ENCODE results near the gene GRHL3. TPM values are rescaled to one million over a fixed set of nuclear protein-coding genes. Genes with fewer than 3 reads are reported as not detected.

Gene GRHL3
- total RNA-seq, 1 donor from 2014 or later = 1.5 TPM

DNA sequence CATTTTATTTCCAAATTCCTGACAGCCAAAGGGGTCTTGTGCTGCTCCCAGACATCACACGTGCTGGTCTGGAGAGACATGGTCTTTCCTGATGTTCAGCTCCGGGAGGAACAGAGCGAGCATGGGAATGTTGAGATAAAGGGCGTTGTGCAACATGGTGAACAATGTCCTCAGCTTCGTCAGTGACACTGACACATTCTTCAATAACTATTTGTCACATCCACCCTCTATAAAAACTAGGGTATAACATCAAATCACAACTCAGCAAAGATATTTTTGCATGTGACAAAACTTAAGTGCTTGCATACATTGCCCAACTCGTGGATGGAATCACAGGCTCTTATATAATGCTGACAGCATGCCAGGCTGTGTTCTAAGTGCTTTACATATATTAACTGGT lies 42.4 kb upstream of the GRHL3 start:
- no peaks in the 10 kb centered on the region for H3K36me3 ChIP-seq
- peaks cover 11% of the 10 kb centered on the region for H3K9me3 Mint-ChIP-seq
- DNase-seq (ENCODE audit: low spot score) = no peak
- H3K79me2 ChIP-seq (ENCODE audit: low read depth) = no peaks in the 10 kb centered on the region
- no peaks in the 10 kb centered on the region for H3K4me1 Mint-ChIP-seq
- no peak overlapping the region for H3K27ac ChIP-seq
- no peaks in the 10 kb centered on the region for H3K4me1 ChIP-seq
- no peaks in the 10 kb centered on the region for H4K20me1 ChIP-seq (ENCODE audit: low read depth)
- H3K36me3 Mint-ChIP-seq = no peaks in the 10 kb centered on the region
- no peak overlapping the region for H3K9ac ChIP-seq
- H3K27ac Mint-ChIP-seq = no peak overlapping the region
- no peak overlapping the region for H3K4me3 ChIP-seq
- H3K27me3 ChIP-seq = no peaks in the 10 kb centered on the region
- TF ChIP-seq EZH2phosphoT487 (IDR thresholded peaks at IDR 0.05) = no peak
- TF ChIP-seq CTCF (IDR thresholded peaks at IDR 0.05) = no peak
- TF ChIP-seq EZH2 (IDR thresholded peaks at IDR 0.05) = no peak
- H3K9me3 ChIP-seq (ENCODE audit: low read depth) = no peaks in the 10 kb centered on the region
- no peaks in the 10 kb centered on the region for H3F3A ChIP-seq (ENCODE audit: low read depth)
- H2AFZ ChIP-seq (replicated peaks) = no peak overlapping the region
- H3K4me3 Mint-ChIP-seq = no peak overlapping the region
- no peak overlapping the region for H3K4me2 ChIP-seq
- peaks cover 10% of the 10 kb centered on the region for H3K27me3 Mint-ChIP-seq (ENCODE audit: insufficient read depth, low read depth)

- no peaks in the 10 kb centered on the region for H3F3A ChIP-seq (ENCODE audit: low read depth)
- Mint-ChIP-seq H3K27ac (no peak overlapping the region), H3K4me3 (no peak overlapping the region), H3K4me1 (no peaks in the 10 kb centered on the region), H3K9me3 (peaks cover 4% of the 10 kb centered on the region), H3K36me3 (no peaks in the 10 kb centered on the region), H3K27me3 (ENCODE audit: insufficient read depth, low read depth) (peaks cover 10% of the 10 kb centered on the region)
- H3K4me1 ChIP-seq = no peaks in the 10 kb centered on the region
- H3K27ac ChIP-seq = no peak overlapping the region
- H3K9me3 ChIP-seq (ENCODE audit: low read depth) = no peaks in the 10 kb centered on the region
- no peak overlapping the region for H2AFZ ChIP-seq (replicated peaks)
- H3K4me2 ChIP-seq = no peak overlapping the region
- TF ChIP-seq EZH2 (IDR thresholded peaks at IDR 0.05) = no peak
- TF ChIP-seq CTCF (IDR thresholded peaks at IDR 0.05) = no peak
- no peak overlapping the region for H3K4me3 ChIP-seq
- H3K79me2 ChIP-seq (ENCODE audit: low read depth) = no peaks in the 10 kb centered on the region
- no peaks in the 10 kb centered on the region for H3K36me3 ChIP-seq
- H4K20me1 ChIP-seq (ENCODE audit: low read depth) = no peaks in the 10 kb centered on the region
- H3K27me3 ChIP-seq = no peaks in the 10 kb centered on the region
- DNase-seq (ENCODE audit: low spot score) = no peak
- no peak overlapping the region for H3K9ac ChIP-seq
These were observed 41.6 kb upstream of the GRHL3 start for GRCh38 chr1:24277420-24278169.

GRCh38 chr1:24278726-24279125 lies 40.4 kb upstream of the GRHL3 start:
- Histone ChIP-seq H3F3A (ENCODE audit: low read depth) (no peaks in the 10 kb centered on the region), H3K79me2 (ENCODE audit: low read depth) (no peaks in the 10 kb centered on the region), H4K20me1 (ENCODE audit: low read depth) (no peaks in the 10 kb centered on the region), H3K27me3 (no peaks in the 10 kb centered on the region), H3K4me2 (no peak overlapping the region), H3K4me3 (no peak overlapping the region), H3K27ac (no peak overlapping the region), H3K4me1 (no peaks in the 10 kb centered on the region), H3K36me3 (no peaks in the 10 kb centered on the region), H2AFZ (replicated peaks) (no peak overlapping the region), H3K9me3 (ENCODE audit: low read depth) (no peaks in the 10 kb centered on the region), H3K9ac (no peak overlapping the region)
- Mint-ChIP-seq H3K4me1 (no peaks in the 10 kb centered on the region), H3K9me3 (no peaks in the 10 kb centered on the region), H3K27me3 (ENCODE audit: insufficient read depth, low read depth) (peaks cover 10% of the 10 kb centered on the region), H3K4me3 (no peak overlapping the region), H3K36me3 (no peaks in the 10 kb centered on the region), H3K27ac (no peak overlapping the region)
- DNase-seq (ENCODE audit: low spot score) = no peak
- TF ChIP-seq EZH2phosphoT487 (IDR thresholded peaks at IDR 0.05) (no peak), CTCF (IDR thresholded peaks at IDR 0.05) (no peak), EZH2 (IDR thresholded peaks at IDR 0.05) (no peak)

Data from neural progenitor cell (in vitro differentiated cells).